Chondrocyte (in vitro differentiated cells): ENCODE data around the gene POU5F2. TPM values are rescaled to one million over a fixed set of nuclear protein-coding genes. Genes with fewer than 3 reads are reported as not detected.

Experiments used
- DNase-seq: peaks from one replicate; pipeline ENCODE4 v3.0.0; 2021; ENCODE audit warnings: mixed read lengths, low spot score
- H3K27ac Mint-ChIP-seq: one replicate; pipeline ENCODE4 v1.8.0; 2021; ENCODE audit warnings: mild to moderate bottlenecking, moderate library complexity, mixed read lengths; ENCODE audit not compliant: unreplicated experiment
- H3K27me3 Mint-ChIP-seq: 2 replicates; pipeline ENCODE4 v1.8.0; 2021; ENCODE audit warnings: low read depth, mixed read lengths
- H3K36me3 Mint-ChIP-seq: 2 replicates; pipeline ENCODE4 v1.8.0; 2021; ENCODE audit warnings: low read depth, mixed read lengths
- H3K4me1 Mint-ChIP-seq: 2 replicates; pipeline ENCODE4 v1.8.0; 2021; ENCODE audit warnings: low read depth, mild to moderate bottlenecking, mixed read lengths
- H3K4me3 Mint-ChIP-seq: one replicate; pipeline ENCODE4 v1.8.0; 2021; ENCODE audit warnings: mild to moderate bottlenecking, moderate library complexity, mixed read lengths; ENCODE audit not compliant: unreplicated experiment
- H3K9me3 Mint-ChIP-seq: 2 replicates; pipeline ENCODE4 v1.8.0; 2021; ENCODE audit warnings: low read depth, mixed read lengths
- total RNA-seq: library from RNA; stranded (reverse); gene quantifications from 3 replicates; pipeline ENCODE4 v1.2.1, GENCODE V29; 2021
- TF ChIP-seq, protein P1 (sequence below): fragments of 200-600 bp; sonication (generic); IDR thresholded peaks from 2 replicates; pipeline ENCODE4 v1.5.0; 2021; ENCODE audit warnings: antibody characterized with exemption, mild to moderate bottlenecking, moderate library complexity

The POU5F2 gene
- total RNA-seq, 1 donor from 2014 or later: 0.45 TPM

DNA sequence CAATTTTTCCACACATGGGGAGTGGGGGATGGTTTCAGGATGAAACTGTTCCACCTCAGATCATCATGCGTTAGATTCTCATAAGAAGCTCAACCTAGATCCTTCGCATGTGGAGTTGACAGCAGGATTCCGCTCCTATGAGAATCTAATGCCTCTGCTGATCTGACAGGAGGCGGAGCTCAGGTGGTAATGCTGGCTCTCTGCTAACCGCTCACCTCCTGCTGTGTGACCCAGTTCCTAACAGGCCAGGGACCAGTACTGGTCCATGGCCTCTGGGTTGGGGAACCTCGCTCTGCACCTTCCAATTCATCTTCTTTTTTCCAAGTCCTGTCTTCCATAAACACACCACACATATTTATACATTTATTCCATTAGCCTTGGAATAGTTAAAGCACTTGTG, 33.0 kb downstream of the POU5F2 start:
- Mint-ChIP-seq H3K27me3 (no peaks in the 10 kb centered on the region), H3K4me1 (peaks cover 27% of the 10 kb centered on the region), H3K9me3 (peaks cover 6% of the 10 kb centered on the region), H3K27ac (no peak overlapping the region), H3K4me3 (no peak overlapping the region), H3K36me3 (peaks cover 4% of the 10 kb centered on the region)
- DNase-seq: no peak
- TF ChIP-seq, protein P1, sequence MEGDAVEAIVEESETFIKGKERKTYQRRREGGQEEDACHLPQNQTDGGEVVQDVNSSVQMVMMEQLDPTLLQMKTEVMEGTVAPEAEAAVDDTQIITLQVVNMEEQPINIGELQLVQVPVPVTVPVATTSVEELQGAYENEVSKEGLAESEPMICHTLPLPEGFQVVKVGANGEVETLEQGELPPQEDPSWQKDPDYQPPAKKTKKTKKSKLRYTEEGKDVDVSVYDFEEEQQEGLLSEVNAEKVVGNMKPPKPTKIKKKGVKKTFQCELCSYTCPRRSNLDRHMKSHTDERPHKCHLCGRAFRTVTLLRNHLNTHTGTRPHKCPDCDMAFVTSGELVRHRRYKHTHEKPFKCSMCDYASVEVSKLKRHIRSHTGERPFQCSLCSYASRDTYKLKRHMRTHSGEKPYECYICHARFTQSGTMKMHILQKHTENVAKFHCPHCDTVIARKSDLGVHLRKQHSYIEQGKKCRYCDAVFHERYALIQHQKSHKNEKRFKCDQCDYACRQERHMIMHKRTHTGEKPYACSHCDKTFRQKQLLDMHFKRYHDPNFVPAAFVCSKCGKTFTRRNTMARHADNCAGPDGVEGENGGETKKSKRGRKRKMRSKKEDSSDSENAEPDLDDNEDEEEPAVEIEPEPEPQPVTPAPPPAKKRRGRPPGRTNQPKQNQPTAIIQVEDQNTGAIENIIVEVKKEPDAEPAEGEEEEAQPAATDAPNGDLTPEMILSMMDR: no peak

DNA sequence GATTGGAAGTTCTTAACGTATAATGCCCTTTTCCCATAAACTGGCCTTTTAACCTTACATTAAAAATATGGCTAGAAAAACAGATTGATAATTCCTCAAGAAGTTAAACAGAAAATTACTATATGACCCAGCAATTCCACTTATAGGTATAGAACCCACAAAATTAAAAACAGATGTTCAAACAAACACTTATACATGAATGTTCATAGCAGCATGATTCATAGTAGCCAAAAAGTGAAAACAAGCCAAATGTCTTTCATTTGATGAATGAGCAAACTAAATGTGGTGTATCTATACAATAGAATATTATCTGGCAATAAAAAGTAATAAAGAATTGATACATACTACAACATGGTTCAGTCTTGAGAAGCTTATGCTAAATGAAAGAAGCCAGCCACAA, 35.5 kb downstream of the POU5F2 start:
- Mint-ChIP-seq H3K9me3 (no peaks in the 10 kb centered on the region), H3K4me1 (peaks cover 18% of the 10 kb centered on the region), H3K4me3 (no peak overlapping the region), H3K36me3 (no peaks in the 10 kb centered on the region), H3K27me3 (no peaks in the 10 kb centered on the region), H3K27ac (no peak overlapping the region)
- TF ChIP-seq, protein P1: no peak
- DNase-seq: no peak

DNA sequence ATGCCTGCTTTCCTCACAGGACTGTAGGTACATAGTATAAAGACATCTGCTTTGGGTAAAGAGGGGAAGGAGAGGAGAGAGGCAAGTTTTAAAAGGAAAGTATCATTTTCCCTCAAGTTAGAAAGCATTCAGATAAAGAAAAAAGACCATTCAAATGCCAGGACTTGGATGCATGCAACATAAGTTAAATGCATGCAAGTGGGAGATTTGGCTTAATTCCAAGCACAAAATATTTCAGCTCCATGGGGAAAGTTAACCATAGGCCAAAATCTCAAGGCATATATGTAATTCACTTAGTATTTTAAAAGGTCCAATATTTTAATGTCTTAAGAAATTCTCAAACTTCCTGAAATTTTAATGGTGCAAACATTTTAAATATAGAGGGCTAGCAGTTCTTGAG, 36.4 kb downstream of the POU5F2 start:
- Mint-ChIP-seq H3K4me1 (peaks cover 18% of the 10 kb centered on the region), H3K4me3 (no peak overlapping the region), H3K36me3 (no peaks in the 10 kb centered on the region), H3K27me3 (no peaks in the 10 kb centered on the region), H3K9me3 (no peaks in the 10 kb centered on the region), H3K27ac (peak overlapping the region; percentile 49)
- DNase-seq: no peak
- TF ChIP-seq, protein P1: no peak

DNA sequence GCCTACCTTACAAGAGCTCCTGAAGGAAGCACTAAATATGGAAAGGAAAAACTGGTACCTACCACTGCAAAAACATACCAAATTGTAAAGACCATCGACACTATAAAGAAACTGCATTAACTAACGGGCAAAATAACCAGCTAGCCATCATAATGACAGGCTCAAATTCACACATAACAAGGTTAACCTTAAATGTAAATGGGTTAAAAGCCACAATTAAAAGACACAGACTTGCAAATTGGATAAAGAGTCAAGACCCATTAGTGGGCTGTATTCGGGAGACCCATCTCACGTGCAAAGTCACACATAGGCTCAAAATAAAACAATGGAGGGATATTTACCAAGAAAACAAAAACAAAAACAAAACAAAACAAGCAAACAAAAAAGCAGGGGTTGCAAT, 49.4 kb downstream of the POU5F2 start:
- TF ChIP-seq, protein P1: no peak
- H3K9me3 Mint-ChIP-seq: peaks cover 35% of the 10 kb centered on the region

More for the DNA sequence above, 49.4 kb downstream of the POU5F2 start:
- H3K4me3 Mint-ChIP-seq: no peak overlapping the region
- no peak for DNase-seq
- H3K27me3 Mint-ChIP-seq: no peaks in the 10 kb centered on the region
- H3K4me1 Mint-ChIP-seq: peaks cover 7% of the 10 kb centered on the region
- H3K27ac Mint-ChIP-seq: no peak overlapping the region
- H3K36me3 Mint-ChIP-seq: peaks cover 17% of the 10 kb centered on the region

Other genes starting within 250 kb of the POU5F2 start
- gene NR2F1-AS1, start 160.4 kb downstream of the POU5F2 start, total RNA-seq: 16.2 to 20.0 TPM (median 19.7 TPM) in 3 replicates
- gene NR2F1, start 158.4 kb downstream of the POU5F2 start, total RNA-seq: 28.7 to 41.9 TPM (median 30.8 TPM) in 3 replicates